Measurements from ENCODE around the gene GRID1.

GRCh38 chr10:86316274-86316835 lies 50.2 kb downstream of the GRID1 start:
- TF ChIP-seq POLR2A (IDR thresholded peaks at IDR 0.05) (no peak), CTCF (IDR thresholded peaks at IDR 0.05) (no peak)
